ENCODE data around the gene SERPINB2. TPM values are rescaled to one million over a fixed set of nuclear protein-coding genes. Genes with fewer than 3 reads are reported as not detected.

SERPINB2 gene
- total RNA-seq, 1 donor from 2014 or later = not detected

- Histone ChIP-seq H3K9me3 (replicated peaks) (peaks cover 10% of the 10 kb centered on the region), H3K27ac (replicated peaks) (no peak overlapping the region), H3K27me3 (ENCODE audit: low read depth) (peaks cover 7% of the 10 kb centered on the region), H3K4me3 (no peak overlapping the region), H3K4me1 (no peaks in the 10 kb centered on the region), H3K36me3 (no peaks in the 10 kb centered on the region)
- intact Hi-C loops (cut with micrococcal nuclease) = no loop called here
- TF ChIP-seq CTCF (IDR thresholded peaks at IDR 0.05; ENCODE audit: borderline replicate concordance) = no peak
- DNase-seq = no peak
Observed at GRCh38 chr18:63850636-63851035, 36.9 kb upstream of the SERPINB2 start.

GRCh38 chr18:63858456-63858855 lies 29.0 kb upstream of the SERPINB2 start:
- DNase-seq = no peak
- Histone ChIP-seq H3K27ac (replicated peaks) (no peak overlapping the region), H3K4me1 (no peaks in the 10 kb centered on the region), H3K4me3 (no peak overlapping the region), H3K36me3 (no peaks in the 10 kb centered on the region), H3K27me3 (ENCODE audit: low read depth) (peaks cover 15% of the 10 kb centered on the region), H3K9me3 (replicated peaks) (peaks cover 10% of the 10 kb centered on the region)
- intact Hi-C loops (cut with micrococcal nuclease) = no loop called here
- no peak for TF ChIP-seq CTCF (IDR thresholded peaks at IDR 0.05; ENCODE audit: borderline replicate concordance)

DNA sequence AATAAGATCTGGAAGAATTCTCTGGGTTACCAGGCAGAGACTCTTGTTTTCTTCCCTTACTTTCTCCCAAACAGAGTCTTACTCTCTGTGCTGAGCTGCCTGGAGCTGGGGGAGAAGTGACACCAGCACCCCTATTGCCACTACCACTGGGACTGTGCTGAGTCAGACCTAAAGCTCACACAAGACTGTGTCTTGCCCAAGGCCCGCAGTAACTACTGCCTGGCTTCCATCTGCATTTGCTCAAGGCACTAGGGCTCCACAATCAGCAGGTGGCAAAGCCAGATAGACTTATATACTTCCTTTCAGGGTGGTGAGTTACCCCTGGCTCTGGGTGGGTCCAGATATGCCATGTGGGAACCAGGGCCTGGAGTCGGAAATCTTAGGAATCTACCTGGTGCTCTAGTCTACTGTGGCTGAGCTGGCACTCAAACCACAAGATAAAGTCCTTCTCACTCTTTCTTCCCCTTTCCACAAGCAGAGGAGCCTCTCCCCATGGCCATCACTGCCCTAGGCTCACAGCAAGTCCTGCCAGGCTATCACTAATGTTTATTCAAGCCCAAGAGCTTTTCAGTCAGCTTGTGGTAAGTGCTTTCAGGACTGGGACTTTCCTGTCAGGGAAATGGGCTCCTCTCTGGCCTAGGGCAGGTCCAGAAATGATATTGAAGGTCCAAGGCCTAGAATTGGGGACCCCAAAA lies 27.6 kb upstream of the SERPINB2 start:
- no peak overlapping the region for H3K4me3 ChIP-seq
- H3K27ac ChIP-seq (replicated peaks) = no peak overlapping the region
- intact Hi-C loops (cut with micrococcal nuclease) = no loop called here
- H3K9me3 ChIP-seq (replicated peaks) = peaks cover 7% of the 10 kb centered on the region
- DNase-seq = no peak
- H3K27me3 ChIP-seq (ENCODE audit: low read depth) = peaks cover 15% of the 10 kb centered on the region
- H3K36me3 ChIP-seq = no peaks in the 10 kb centered on the region
- no peaks in the 10 kb centered on the region for H3K4me1 ChIP-seq
- no peak for TF ChIP-seq CTCF (IDR thresholded peaks at IDR 0.05; ENCODE audit: borderline replicate concordance)

- DNase-seq = no peak
Observed at GRCh38 chr18:63860531-63860930, 27.0 kb upstream of the SERPINB2 start.

GRCh38 chr18:63867368-63868125 lies 20.0 kb upstream of the SERPINB2 start:
- no peaks in the 10 kb centered on the region for H3K4me1 ChIP-seq
- no peak overlapping the region for H3K27ac ChIP-seq (replicated peaks)
- intact Hi-C loops (cut with micrococcal nuclease) = no loop called here
- DNase-seq = no peak
- no peak overlapping the region for H3K4me3 ChIP-seq
- H3K9me3 ChIP-seq (replicated peaks) = no peaks in the 10 kb centered on the region
- no peak for TF ChIP-seq CTCF (IDR thresholded peaks at IDR 0.05; ENCODE audit: borderline replicate concordance)
- H3K36me3 ChIP-seq = no peaks in the 10 kb centered on the region
- H3K27me3 ChIP-seq (ENCODE audit: low read depth) = no peaks in the 10 kb centered on the region

More at GRCh38 chr18:63860531-63860930, 27.0 kb upstream of the SERPINB2 start:
- intact Hi-C loops (cut with micrococcal nuclease) = no loop called here
- Histone ChIP-seq H3K4me3 (no peak overlapping the region), H3K36me3 (no peaks in the 10 kb centered on the region), H3K4me1 (no peaks in the 10 kb centered on the region), H3K27ac (replicated peaks) (no peak overlapping the region), H3K27me3 (ENCODE audit: low read depth) (peaks cover 15% of the 10 kb centered on the region), H3K9me3 (replicated peaks) (peaks cover 2% of the 10 kb centered on the region)
- TF ChIP-seq CTCF (IDR thresholded peaks at IDR 0.05; ENCODE audit: borderline replicate concordance) = no peak

Data from left ventricle myocardium inferior (tissue), 1 donor.